ENCODE measurements around the gene NDST1.

- TF ChIP-seq CTCF (IDR thresholded peaks at IDR 0.05), result no peak
- TF ChIP-seq POLR2A (IDR thresholded peaks at IDR 0.05), result no peak
These were observed 14.1 kb downstream of the NDST1 start for GRCh38 chr5:150521939-150522503.
